NCI-H1092 (cell line): ENCODE results near the gene ADAMTS6.
A peak's percentile ranks its signal among the peaks of the same experiment; 100 is the strongest.

Experiments used
- DNase-seq: peaks from one replicate; lab custom pipeline; 2025; lab: John Stamatoyannopoulos, UW

Gene ADAMTS6

GRCh38 chr5:65276178-65276890, 205.4 kb downstream of the ADAMTS6 start:
- no peak for DNase-seq

GRCh38 chr5:65271906-65272305, 209.8 kb downstream of the ADAMTS6 start:
- no peak for DNase-seq

- DNase-seq: no peak
These were observed 213.2 kb downstream of the ADAMTS6 start for GRCh38 chr5:65268525-65268924.

- DNase-seq: no peak
These were observed 217.3 kb downstream of the ADAMTS6 start for GRCh38 chr5:65264420-65264819.

- no peak for DNase-seq
These were observed 218.4 kb downstream of the ADAMTS6 start for GRCh38 chr5:65263321-65263720.

- no peak for DNase-seq
These were observed 219.1 kb downstream of the ADAMTS6 start for GRCh38 chr5:65262649-65263059.

GRCh38 chr5:65262096-65262495, 219.6 kb downstream of the ADAMTS6 start:
- peak; percentile 15 for DNase-seq

- no peak for DNase-seq
These were observed 220.2 kb downstream of the ADAMTS6 start for GRCh38 chr5:65261499-65261898.

- no peak for DNase-seq
These were observed 226.4 kb downstream of the ADAMTS6 start for GRCh38 chr5:65255294-65255693.

- DNase-seq: no peak
These were observed 228.7 kb downstream of the ADAMTS6 start for GRCh38 chr5:65252977-65253376.

GRCh38 chr5:65248896-65249295, 232.8 kb downstream of the ADAMTS6 start:
- no peak for DNase-seq

GRCh38 chr5:65247594-65247993, 234.1 kb downstream of the ADAMTS6 start:
- DNase-seq: no peak

GRCh38 chr5:65246741-65247140, 235.0 kb downstream of the ADAMTS6 start:
- no peak for DNase-seq

- no peak for DNase-seq
These were observed 237.7 kb downstream of the ADAMTS6 start for GRCh38 chr5:65244031-65244430.

- DNase-seq: no peak
These were observed 238.6 kb downstream of the ADAMTS6 start for GRCh38 chr5:65243161-65243560.

- DNase-seq: no peak
These were observed 251.9 kb downstream of the ADAMTS6 start for GRCh38 chr5:65229841-65230240.

GRCh38 chr5:65213921-65214525, 267.7 kb downstream of the ADAMTS6 start:
- DNase-seq: no peak

- no peak for DNase-seq
These were observed 272.4 kb downstream of the ADAMTS6 start for GRCh38 chr5:65209341-65209740.

GRCh38 chr5:65204966-65205365, 276.8 kb downstream of the ADAMTS6 start:
- no peak for DNase-seq

- DNase-seq: no peak
These were observed 278.0 kb downstream of the ADAMTS6 start for GRCh38 chr5:65203746-65204145.

GRCh38 chr5:65199993-65200675, 281.6 kb downstream of the ADAMTS6 start:
- DNase-seq: no peak

GRCh38 chr5:65198456-65199120, 283.1 kb downstream of the ADAMTS6 start:
- DNase-seq: no peak
